Measurements from ENCODE around the gene VPS4A.

GRCh38 chr16:69293401-69293800, 17.7 kb upstream of the VPS4A start:
- TF ChIP-seq POLR2AphosphoS5 (IDR thresholded peaks at IDR 0.05; ENCODE audit: low read depth) (no peak), CTCF (IDR thresholded peaks at IDR 0.05; ENCODE audit: insufficient read depth, low read length) (no peak), REST (IDR thresholded peaks at IDR 0.05; ENCODE audit: insufficient replicate concordance, low read depth) (no peak)

All from HL-60 (cell line).